Measurements from ENCODE around the gene GRIPAP1.

Gene GRIPAP1

DNA sequence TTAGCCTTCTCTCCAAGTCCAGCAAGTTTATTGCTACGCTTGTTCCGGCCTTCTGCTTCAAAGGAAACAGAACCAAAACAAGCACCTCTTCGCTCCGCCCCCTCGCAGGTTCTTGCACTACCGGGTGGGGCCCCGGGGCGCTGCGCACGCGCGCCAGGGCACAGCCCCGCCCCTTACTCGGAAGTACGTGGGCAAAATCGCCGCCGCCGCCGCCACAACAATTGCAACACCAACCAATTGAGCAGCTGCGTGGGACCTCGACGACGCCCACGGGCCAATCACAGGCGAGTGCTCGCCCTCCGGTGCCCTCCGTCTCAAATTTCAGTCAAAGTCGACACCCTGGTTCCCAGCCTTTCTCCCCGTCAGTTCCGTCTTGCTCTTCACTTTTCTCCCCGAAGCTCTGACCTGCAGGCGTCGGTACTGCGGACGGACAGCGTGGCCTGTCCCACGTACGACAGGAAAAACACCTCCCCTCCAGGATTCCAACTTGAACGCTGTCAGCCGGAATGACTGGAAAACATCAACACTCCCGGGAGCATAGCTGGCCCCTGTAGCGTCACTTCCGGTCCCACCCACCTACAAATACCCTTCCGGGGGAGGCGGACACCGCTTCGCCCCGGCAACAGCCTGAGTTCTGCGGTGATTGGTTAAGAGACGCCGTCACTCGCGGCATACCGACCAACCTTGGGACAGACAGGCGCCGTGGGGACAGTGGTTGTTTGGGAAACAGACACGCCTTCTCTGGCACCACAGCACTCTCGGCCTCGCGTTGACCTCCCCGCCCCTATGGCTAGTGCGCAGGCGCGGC is 44.0 kb downstream of the GRIPAP1 start:
- peak; percentile 94 for DNase-seq

DNA sequence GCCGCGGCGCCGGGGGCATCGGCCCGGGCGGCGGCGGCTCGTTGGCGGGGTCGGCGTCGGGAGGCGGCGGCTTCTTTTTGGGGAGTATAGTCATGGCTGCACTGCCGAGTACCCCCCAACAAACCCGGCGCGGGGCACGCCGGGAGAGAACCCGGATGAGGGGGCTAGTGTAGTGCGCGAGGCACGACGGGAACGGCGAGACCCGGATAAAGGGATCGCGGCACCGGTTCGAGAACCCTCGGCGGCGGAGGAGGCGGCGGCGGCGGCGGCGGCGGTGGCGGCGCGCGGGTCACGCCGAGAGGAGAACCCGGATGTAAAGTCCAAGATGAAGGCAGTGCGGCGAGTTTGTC is 44.6 kb downstream of the GRIPAP1 start, which contains the start of gene OTUD5:
TSS of gene OTUD5 (minus strand) at position 131 of the 350 bp plus-strand sequence. CDS start at position 94, 37 bp downstream.
- DNase-seq = peak; percentile 59

DNA sequence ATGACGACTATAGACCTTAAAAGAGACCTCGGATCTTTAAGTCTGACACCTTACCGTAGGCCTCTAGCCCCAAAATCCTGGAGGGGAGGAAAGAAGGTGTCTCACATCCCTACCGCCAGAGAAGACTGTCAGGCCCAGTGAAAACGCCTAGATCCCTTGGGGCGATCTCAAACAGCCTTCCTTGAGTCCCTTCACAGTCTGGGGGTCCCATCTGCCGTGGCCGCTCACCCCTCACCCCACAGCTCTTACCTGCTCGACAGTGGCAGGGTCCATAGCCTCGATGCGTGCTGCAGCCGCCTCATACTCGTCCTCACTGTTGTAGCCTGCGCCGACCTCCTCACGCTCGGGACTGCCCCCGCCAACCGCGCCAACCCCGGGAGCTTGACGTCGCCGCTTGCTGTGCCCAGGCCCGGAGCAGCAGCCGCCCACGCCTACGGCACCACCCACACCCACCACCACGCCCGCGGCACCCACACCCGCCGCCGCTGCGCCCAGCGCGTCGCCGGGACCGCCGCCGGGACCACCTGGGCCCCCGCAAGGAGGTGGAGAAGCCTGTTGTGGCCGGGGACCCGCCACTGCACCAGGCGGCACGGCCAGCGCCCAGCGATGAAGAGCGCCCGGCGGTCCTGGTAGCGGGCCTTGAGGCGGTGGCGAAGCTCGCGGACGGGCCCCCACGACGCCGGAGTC is 45.2 kb downstream of the GRIPAP1 start:
- no peak for DNase-seq

DNA sequence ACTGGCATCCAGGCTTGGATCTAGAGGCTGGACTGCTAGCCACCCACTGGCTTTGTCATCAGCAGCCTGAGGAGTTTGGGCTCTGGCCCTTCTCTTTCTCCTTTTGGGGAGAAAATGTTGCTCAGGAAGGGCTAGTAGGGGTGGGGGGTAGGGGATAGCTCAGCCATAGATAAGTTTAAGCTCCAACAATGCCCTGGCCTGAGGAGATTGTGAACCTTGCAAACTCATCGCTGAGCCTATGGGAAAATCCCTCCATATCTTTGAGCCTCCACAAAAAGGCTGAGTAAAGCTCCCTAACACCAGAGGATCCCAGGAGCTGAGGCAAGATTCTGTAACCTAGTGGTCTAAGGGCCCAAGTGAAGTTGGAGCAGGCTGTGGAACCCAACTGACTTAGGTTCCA is 53.5 kb downstream of the GRIPAP1 start:
- no peak for DNase-seq

DNA sequence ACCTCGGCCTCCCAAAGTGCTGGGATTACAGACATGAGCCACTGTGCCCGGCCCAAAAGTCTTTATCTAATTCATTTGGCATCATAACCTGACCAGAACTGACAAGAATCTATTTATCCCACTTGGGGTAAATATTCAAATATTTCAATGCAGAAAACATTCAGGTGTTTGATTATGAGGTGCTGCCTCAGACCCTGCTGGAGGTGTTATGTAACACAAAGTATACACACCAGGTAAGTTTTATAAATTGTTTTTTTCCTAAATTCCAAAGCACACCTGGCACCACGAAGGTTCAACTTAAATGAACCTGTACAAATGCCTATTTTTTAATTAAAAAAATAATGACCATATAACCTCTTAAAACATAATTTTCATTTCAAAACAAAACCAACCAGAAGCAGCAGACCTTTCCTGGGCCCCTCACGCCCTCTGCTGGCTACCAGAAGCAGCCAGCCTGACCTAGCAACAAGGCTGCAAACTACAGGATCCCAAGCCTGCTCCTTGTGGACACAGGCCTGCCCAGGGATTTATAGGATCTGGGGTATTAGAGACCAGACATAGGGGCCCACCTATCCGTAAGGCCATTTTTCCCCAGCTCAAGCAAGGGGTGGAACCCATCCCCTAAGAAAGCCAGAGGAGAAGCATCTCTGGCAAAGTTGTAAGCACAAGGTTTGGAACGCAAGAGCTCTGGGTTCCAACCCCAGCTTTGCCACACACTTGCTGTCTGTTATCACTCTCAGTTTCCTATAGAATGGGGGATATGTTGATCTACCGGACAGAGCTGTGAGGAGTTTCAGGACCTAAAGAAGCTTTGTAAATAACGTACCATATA is 56.3 kb downstream of the GRIPAP1 start:
- no peak for DNase-seq

DNA sequence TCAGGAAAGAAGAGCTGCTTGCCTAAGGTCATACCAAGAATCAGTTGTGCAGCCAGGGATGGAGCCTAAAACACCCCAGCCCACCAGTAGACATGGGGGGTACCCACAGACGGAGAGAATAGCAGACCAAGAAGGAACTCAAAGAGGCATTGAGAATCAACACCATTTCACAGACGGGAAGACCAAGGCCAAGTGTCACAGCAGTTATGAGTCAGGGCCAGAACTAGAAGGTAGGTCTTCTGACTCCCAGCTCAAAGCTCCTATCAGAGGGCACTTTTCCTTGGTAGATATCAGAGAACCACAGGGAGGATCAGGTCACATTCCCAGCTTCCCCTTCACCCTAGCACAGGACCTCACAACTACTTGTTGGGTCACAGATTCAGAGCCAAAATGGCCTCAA is 59.2 kb downstream of the GRIPAP1 start:
- DNase-seq = no peak

DNA sequence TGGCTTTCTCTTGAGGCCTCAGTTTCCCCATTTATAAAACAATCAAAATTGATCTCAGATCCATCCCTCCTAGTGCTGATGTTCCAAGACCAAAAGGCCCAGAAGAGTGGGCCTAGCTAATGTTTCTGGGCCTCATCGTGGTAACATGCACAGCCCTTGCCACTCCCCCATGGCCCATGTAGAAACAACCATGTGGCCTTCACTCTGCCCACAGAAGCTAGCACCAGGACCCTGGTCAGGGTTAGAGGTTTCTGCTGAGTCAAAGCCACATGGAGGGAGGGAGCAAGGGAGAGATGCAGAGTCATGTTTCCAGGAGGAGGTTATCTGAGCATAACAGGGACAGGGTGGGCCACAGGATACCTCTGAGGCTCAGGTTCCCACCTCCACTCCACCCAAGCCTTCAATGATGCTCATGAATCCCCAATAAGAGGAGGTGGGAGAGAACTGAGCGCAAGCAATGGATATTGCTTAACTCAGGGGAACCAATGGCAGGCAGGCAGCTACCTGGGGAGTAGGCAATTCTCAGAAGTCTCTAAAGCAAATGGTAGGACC is 61.6 kb downstream of the GRIPAP1 start:
- DNase-seq = no peak

DNA sequence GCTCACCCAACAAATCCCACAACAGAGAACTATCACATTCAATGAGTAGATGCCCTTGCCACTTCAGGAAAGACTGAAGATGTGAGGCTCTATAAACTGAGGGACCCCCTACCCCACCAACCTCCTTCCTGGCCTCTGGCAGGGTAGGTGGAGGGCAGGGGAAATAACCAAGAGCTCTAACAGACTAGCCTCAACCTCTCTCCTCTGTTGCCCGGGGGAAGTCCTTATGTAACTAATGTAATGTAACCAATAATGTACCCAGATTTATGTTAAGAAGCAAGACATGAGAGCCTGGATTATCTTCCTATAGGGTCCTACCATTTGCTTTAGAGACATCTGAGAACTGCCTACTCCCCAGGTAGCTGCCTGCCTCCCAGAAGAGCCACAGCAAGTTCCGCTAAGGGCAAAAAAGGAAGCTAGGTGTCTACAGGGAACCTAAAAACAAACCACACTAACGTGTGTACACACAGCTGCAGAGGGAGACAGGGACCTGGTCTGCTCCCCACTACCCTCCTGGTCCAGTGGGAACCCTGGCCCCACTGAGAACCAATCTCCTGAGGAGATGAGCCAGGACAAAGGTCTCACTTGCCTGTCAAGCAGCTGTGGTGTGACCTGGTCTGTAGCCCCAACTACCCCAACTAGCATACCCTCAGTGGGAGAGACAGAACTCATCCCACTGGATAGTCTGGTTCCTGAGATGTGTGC is 62.4 kb downstream of the GRIPAP1 start:
- DNase-seq = no peak

DNA sequence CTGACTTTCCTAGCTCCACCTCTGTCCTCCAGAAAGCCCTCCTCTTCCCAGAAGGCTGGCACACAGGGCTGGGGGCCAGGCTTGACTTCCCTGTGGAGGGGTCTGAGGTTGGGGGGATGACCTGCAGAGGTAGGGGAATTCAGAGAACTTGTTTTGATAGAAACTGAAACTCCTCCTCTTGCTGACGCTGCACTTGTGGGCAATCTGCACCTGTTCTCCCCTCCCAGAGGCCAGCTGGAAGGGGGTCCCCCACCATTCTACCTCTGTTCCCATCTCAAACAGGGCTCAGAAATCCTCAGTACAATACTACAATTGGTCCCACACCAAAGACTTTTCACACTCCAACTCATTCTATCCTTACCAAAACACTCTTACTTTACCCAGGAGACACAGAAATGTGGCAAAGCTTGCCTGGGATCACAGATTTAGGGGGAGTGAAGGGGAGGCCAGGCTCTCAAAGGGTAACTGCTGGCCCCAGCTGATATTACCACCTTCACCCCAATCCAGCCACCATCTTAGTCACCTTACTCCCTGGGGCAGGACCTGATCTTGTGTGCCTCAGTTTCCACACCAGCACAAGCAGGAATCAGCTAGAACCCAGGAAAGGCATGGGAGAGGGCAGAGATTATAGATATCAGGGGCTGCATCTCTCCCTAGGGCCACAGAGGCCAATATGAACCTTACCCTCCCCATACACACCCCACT is 63.2 kb downstream of the GRIPAP1 start:
- no peak for DNase-seq

DNA sequence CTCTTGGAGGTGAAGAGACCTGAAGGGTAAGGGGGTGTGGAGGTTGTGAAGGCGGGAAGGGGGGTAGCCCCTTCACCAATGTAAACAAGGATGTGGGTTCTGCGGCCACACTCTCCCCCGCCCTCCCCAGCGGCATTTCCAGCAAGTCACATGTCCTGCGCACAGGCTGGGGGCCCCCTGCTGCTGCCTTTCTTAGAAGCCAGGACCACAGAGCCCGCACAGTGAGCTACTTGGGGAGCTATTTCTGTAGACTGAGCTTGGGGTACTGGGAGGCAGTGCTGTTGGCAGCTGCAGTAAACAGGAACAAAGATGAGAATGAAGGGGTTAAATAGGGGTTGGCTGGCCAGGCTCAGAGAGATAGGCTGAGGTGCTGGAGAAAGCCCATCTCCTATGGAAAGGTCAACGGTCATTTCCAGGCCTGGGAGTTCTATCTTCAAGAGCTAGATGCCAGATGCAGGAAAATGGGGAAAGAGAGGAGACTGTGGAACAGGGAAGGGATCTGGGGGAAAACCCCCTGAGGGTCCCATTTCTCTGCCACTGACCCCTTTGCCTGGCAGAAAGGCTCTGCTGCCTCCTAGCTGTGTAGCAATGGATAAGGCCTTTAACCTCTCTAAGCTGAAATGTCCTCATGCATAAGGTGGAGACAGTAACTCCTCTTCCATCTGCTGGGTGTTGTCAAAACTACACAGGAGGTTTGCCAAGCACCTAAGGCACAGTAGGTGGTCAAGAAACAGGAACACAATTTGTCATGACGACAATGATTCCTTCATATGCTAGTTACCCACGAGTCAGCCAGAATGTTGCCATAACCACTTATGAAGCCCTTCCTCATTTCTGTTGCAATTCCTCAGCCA is 64.8 kb downstream of the GRIPAP1 start:
- no peak for DNase-seq

DNA sequence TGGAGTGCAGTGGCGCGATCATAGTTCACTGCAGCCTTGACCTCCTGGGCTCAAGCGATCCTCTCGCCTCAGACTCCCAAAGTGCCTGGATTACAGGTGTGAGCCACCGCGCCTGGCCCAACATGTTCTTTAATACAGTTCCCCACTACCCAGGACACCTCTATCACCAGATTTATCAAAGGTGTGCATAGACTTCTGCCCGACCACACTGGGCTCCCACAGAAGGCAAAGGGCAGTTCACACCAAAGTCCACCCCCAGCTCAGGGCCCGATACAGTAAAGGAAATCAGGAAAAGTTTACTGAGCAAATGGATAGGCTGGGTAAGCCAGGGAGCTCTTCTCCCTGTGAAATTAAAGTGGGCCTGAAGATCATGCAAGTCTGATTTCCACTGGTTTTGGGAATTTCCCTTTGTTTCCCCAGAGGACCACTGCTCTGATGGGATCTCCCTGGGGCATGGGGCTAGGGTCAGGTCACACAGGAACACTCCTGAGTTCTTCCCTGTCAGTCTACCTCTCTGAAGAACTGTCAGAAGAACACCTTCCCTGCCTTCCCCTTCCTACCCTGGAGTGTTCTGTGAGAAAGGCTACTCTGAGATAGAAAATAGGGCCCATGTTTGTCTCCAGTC is 65.5 kb downstream of the GRIPAP1 start:
- no peak for DNase-seq

DNA sequence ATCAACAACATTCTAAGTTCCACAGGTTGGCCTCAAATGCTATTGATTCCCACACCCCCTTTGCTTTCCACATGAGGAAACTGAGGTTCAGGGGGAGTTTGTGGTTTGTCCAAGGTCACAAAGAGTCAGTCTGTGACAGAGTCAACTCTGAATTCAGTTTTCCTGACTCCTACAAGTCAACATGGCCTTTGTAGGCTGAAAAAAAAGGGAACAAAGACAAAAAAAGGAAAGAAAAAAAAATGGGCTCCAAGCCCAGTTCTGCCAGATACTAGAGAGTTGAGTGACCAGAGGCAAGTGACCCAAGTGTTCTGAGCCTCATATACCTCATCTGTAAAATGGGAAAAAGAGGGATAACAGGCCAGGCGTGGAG is 66.8 kb downstream of the GRIPAP1 start:
- DNase-seq = no peak

DNA sequence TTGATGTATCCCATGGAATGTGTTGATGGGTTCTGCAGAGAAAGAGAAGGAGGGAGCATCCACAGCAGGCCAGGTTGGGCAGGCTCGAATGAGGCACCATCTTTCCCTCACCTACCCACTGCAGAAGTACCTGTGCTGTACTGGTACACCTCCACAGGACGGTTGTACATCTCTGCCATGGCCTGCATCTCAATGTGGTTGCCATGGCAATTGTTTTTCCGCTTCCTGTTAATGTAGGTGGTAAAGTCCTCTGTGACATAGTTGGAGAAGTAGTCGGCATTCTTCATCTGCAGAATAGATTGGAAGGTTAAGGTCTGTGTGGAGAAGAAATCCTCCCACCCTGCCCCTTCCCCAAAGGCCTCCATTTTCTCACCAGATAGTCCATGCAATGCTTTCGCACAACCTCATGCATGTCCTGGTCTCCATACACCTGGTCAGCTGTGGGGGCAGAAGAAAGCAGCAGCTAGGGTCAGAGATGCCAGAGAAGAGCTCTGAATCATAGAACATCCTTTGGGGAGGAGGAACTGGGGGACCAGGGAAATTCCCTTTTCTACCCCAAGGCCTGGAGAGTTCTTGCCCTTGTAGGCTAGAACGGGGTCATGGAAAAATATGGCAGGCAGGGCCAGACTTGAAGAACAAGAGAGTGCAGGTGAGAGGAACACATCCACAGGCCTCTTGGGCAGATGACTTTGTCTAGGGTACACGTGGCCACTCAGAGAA is 67.3 kb downstream of the GRIPAP1 start:
- DNase-seq = no peak

DNA sequence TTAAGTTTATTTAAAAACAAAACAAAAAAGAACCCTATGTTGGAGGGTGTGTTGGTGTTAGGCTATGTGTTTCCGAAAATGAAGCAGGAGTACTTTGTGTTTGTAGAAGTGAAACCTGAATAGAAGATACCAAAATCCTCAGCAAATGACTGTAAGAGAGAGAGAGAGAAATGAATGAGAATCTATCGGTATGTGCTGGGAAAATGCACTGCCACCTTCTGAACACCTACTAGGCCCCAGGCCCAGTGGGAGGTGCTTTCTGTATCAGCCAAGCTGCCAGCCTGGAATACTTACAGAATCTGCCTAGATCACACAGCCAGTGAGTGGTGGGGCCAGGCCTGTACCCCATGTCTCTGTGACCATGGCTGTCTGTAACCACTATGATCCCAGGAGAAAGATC is 68.3 kb downstream of the GRIPAP1 start:
- no peak for DNase-seq

DNA sequence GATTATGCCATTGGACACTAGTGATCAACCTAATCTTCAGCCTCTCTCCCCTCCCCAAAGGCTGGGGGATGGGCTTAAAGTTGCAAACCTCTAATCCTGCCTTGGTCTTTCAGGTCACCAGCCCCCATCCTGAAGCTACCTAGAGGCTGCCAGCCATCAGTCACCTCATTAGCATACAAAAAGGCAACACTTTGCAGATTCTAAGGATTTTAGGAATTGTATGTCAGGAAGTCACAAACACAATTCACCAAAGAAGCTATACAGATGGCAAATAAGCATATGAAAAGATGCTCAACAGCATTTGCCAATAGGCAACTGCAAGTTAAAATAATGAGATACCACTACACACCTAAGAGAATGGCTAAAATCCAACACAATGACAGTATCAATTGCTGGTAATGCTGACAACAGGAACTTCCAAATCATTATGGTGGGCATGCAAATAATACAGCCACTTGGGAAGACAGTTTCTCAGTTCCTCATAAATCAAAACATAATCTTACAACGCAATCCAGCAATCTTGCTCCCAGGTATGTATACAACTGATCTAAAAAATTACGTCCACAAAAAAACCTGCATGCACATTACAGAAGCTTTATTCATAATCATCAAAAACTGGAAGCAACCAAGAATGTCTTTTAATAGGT is 74.2 kb downstream of the GRIPAP1 start:
- no peak for DNase-seq

DNA sequence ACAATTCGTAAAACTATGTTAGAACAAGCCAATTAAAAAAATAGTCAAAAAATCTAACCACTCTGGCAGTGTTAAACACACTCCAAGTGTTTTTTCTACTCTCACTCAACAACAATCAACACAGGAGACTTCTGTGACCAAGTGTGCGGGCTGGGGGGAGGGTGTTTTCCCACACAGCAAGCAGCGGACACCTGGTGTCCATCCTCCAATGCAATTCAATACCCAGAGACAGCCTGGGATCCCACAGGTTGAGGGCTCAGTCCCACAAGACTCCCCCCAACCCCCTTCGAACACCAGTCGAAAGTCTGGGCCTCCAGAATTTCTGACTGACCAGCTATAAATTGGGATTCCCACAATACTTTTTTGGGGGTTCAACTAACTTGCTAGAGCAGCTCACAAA is 74.9 kb downstream of the GRIPAP1 start:
- no peak for DNase-seq

DNA sequence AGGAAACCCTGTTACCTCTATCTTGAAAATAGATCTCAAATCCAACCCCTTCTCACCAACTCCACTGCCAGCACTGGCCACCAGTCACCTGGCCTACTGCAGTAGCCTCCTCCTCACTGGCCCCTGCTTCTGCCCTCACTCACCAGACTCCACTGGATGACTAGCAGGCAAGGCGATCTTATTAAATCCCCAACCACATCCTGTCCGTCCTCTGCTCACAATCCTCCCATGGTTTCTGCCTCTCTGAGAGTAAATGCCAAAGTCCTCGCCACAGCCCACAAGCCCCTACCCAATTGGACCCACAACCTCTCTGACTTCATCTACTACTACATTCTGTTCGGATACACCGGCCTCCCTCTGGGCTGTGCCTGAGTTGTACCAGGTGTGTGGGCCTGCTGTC is 77.8 kb downstream of the GRIPAP1 start:
- no peak for DNase-seq

DNA sequence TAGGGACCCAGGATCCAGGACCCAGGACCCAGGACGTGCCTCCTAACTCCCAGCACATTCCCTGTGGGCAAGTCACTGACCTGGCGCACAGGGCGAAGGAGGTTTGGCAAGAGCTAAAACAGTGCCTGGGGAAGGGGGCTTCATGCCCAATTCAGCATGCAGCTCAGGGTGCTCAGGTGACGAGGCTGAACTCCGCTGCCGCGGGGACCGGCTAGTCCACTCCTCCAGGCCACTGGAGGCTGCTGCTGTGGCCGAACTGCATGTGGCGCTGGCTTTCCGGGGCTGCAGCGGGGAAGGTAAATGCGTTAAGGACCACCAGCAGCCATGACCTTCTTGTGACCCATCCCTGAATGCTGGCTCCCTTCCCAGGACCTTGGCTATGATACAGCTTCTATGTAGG is 78.3 kb downstream of the GRIPAP1 start:
- no peak for DNase-seq

Measured in NCI-H2029 (cell line).